Endothelial cell of umbilical vein (primary cell): Measurements from ENCODE around the gene DDX49.

Experiments
- CTCF ChIP-seq, 2 donors: IDR thresholded peaks; 1 replicate in 1 of 2; 2 replicates in 1 of 2; pipeline ENCODE4 v1.5.1; 2011; ENCODE audit warnings: low read length in 2 of 2, mild to moderate bottlenecking in 2 of 2, moderate library complexity in 2 of 2, control low read depth in 1 of 2, inconsistent platforms in 1 of 2, low read depth in 1 of 2; ENCODE audit not compliant: insufficient read depth in 1 of 2; ENCODE audit errors: extremely low read depth in 1 of 2
- EZH2 ChIP-seq: IDR thresholded peaks from 2 replicates; pipeline ENCODE4 v1.6.1; 2012; ENCODE audit warnings: borderline replicate concordance, low read depth, mild to moderate bottlenecking, moderate library complexity, low read length, inconsistent platforms; ENCODE audit not compliant: severe bottlenecking

GRCh38 chr19:18899624-18900560 lies 19.6 kb upstream of the DDX49 start:
- TF ChIP-seq CTCF (IDR thresholded peaks at IDR 0.05; ENCODE audit: extremely low read depth in 1 of 2, insufficient read depth in 1 of 2, low read depth in 1 of 2, low read length in 2 of 2) (no peak), EZH2 (no peak)
